Spleen (tissue), 11 donors: ENCODE measurements around the gene STXBP6. TPM values are rescaled to one million over a fixed set of nuclear protein-coding genes. Genes with fewer than 3 reads are reported as not detected.

ENCODE experiments used
- DNase-seq: peaks from one replicate; pipeline ENCODE4 v3.0.0-alpha.2; 2020
- H3K27ac ChIP-seq, 8 donors: fragments of 200-600 bp; sonication (generic) in 7 of 8; 1 replicate in 4 of 8; 2 replicates in 4 of 8; pipeline versions ENCODE4 v1.5.0 to v1.8.0; 2016 to 2021; ENCODE audit warnings: inconsistent platforms in 4 of 8, mild to moderate bottlenecking in 4 of 8, moderate library complexity in 1 of 8
- H3K27me3 ChIP-seq, 7 donors: fragments of 200-600 bp; sonication (generic) in 6 of 7; replicated peaks in 1 of 7; 1 replicate in 4 of 7; 2 replicates in 3 of 7; pipeline versions ENCODE4 v1.5.0 to v1.8.0; 2016 to 2021; ENCODE audit warnings: inconsistent platforms in 3 of 7, mild to moderate bottlenecking in 1 of 7
- H3K36me3 ChIP-seq, 6 donors: fragments of 200-600 bp; sonication (generic) in 5 of 6; 1 replicate in 4 of 6; 2 replicates in 2 of 6; pipeline versions ENCODE4 v1.5.0 to v1.8.0; 2016 to 2021; ENCODE audit warnings: inconsistent platforms in 2 of 6
- H3K4me1 ChIP-seq, 6 donors: fragments of 200-600 bp; sonication (generic) in 5 of 6; 1 replicate in 3 of 6; 2 replicates in 3 of 6; pipeline versions ENCODE4 v1.5.0 to v1.8.0; 2016 to 2021; ENCODE audit warnings: inconsistent platforms in 3 of 6
- H3K4me3 ChIP-seq, 8 donors: fragments of 200-600 bp; sonication (generic) in 7 of 8; 1 replicate in 4 of 8; 2 replicates in 4 of 8; pipeline versions ENCODE4 v1.5.0 to v1.8.0; 2016 to 2021; ENCODE audit warnings: inconsistent platforms in 4 of 8, mild to moderate bottlenecking in 4 of 8, moderate library complexity in 2 of 8
- H3K9me3 ChIP-seq, 8 donors: fragments of 200-600 bp; sonication (generic) in 7 of 8; 1 replicate in 4 of 8; 2 replicates in 4 of 8; pipeline versions ENCODE4 v1.5.0 to v1.8.0; 2016 to 2021; ENCODE audit warnings: inconsistent platforms in 4 of 8
- POLR2A ChIP-seq, 3 donors: fragments of 450-650 bp; IDR thresholded peaks; one replicate each; pipeline ENCODE4 v1.5.1; 2017; ENCODE audit warnings: antibody characterized with exemption in 3 of 3, mild to moderate bottlenecking in 1 of 3
- POLR2AphosphoS5 ChIP-seq, 3 donors: sonication (generic); formaldehyde crosslinking; IDR thresholded peaks; one replicate each; pipeline ENCODE4 v1.5.1; 2017; ENCODE audit warnings: antibody characterized with exemption in 3 of 3
- WGBS, 5 donors: extraction: QIAGEN DNeasy Blood & Tissue Kit in 3 of 5; methylation state at CpG; one replicate each; pipeline versions ENCODE4 v1.1.5 to v1.1.7; 2013 to 2018; 5-methylcytosine and 5-hydroxymethylcytosine counted together
- intact Hi-C: fragments of 100-400 bp; cut with DNase I; formaldehyde crosslinking; loops from one replicate; pipeline ENCODE4 v1.15.0; 2023; ENCODE audit warnings: low total_unique reads
- polyA plus RNA-seq, 3 donors: library from polyadenylated mRNA; stranded (reverse); fragments of 200-250 nt; gene quantifications; one replicate each; pipeline ENCODE4 v1.2.1, GENCODE V29; 2013
- total RNA-seq, 7 donors: library from RNA; depleted of rRNA in 3 of 7; stranded (reverse); fragments of >200 nt in 3 of 7; fragmentation: NEBNext Ultra II Directional in 4 of 7; extraction: Animal tissue kit (Norgen Biotek cat#: 25700) in 4 of 7; gene quantifications; one replicate each; pipeline versions ENCODE4 v1.1.0 to v1.2.1, GENCODE V29; 2016 to 2021
- TF ChIP-seq, protein P1 (sequence below), 11 experiments: fragments of 200-600 bp in 7 of 11; fragments of 450-650 bp in 4 of 11; sonication (generic) in 4 of 11; IDR thresholded peaks in 8 of 11; conservative IDR thresholded peaks in 3 of 11; 1 replicate in 7 of 11; 2 replicates in 4 of 11; pipeline versions ENCODE4 v1.4.0 to v1.8.0; 2016 to 2021; ENCODE audit warnings: antibody characterized with exemption in 11 of 11, inconsistent platforms in 4 of 11, mild to moderate bottlenecking in 1 of 11
- donor health status: healthy with polysubstance abuse.
- donor health status: DM: no; HTN: no; CAD: no; lungs with moderate emphysema.
- donor health status: DM: no; HTN: no; CAD: no.
- donor health status: Bipolar disorder and iron deficiency.
- donor health status: healthy.
- donor health status: DM: no; HTN: no; CAD: no.
- donor health status: DM: yes; HTN: yes; CAD: no.

Gene STXBP6
- total and polyA plus RNA-seq, 10 donors: 0.76 to 1.4 (median 0.87) TPM

DNA sequence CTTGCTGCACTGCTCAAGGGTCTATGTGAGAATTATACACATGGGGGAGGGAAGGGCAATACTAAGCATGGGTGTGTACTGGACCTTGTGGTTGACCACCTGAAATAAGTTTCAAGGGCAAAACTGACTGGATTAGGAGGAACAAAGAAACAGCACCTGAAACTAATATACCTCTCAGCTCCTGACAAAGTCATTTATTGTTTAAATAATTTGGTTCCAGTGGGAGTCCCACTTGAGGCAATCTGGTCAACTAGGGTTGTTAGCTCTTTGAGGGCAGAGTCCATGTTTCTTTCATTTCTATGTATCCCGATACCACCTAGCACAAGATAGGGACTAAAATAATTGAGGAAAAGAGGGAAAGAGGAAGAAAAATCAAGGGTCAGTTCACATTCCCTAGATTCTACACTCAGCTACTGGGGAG lies 45.5 kb downstream of the STXBP6 start:
- no peaks in the 10 kb centered on the region for H3K36me3 ChIP-seq
- no peaks in the 10 kb centered on the region for H3K4me1 ChIP-seq
- 93 to 100% (median 97%) methylated on average over 1 of the region's 1 CpG for WGBS, 5 donors
- no peak overlapping the region for H3K4me3 ChIP-seq
- no peak overlapping the region for H3K27ac ChIP-seq
- no peaks in the 10 kb centered on the region for H3K27me3 ChIP-seq
- no peak for TF ChIP-seq POLR2AphosphoS5 (IDR thresholded peaks at IDR 0.05)
- TF ChIP-seq POLR2A (IDR thresholded peaks at IDR 0.05): no peak
- TF ChIP-seq, protein P1, sequence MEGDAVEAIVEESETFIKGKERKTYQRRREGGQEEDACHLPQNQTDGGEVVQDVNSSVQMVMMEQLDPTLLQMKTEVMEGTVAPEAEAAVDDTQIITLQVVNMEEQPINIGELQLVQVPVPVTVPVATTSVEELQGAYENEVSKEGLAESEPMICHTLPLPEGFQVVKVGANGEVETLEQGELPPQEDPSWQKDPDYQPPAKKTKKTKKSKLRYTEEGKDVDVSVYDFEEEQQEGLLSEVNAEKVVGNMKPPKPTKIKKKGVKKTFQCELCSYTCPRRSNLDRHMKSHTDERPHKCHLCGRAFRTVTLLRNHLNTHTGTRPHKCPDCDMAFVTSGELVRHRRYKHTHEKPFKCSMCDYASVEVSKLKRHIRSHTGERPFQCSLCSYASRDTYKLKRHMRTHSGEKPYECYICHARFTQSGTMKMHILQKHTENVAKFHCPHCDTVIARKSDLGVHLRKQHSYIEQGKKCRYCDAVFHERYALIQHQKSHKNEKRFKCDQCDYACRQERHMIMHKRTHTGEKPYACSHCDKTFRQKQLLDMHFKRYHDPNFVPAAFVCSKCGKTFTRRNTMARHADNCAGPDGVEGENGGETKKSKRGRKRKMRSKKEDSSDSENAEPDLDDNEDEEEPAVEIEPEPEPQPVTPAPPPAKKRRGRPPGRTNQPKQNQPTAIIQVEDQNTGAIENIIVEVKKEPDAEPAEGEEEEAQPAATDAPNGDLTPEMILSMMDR (IDR thresholded peaks at IDR 0.05 in 8 of 11, conservative IDR thresholded peaks at IDR 0.05 in 3 of 11): no peak
- intact Hi-C loops: no loop called here
- no peaks in the 10 kb centered on the region for H3K9me3 ChIP-seq
- no peak for DNase-seq

DNA sequence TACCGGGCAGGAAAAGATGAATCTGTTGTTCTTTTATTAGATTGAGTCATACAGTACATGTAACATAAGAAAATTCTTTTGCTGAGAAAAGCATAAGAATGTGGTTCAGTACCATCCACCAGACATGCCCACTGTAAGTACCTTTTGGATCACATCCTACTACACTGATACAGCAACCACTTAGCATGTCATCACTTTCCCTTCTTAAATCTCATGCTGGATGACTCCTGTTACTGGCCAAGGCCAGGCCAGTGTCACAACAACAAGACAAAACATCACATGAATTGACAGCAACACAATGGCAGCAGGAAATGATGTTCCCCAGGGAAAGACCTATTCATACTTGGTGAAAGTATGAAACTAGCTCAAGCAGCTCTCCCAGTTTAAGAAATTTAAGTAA lies 46.4 kb downstream of the STXBP6 start:
- no peak overlapping the region for H3K27ac ChIP-seq
- no peaks in the 10 kb centered on the region for H3K4me1 ChIP-seq
- H3K4me3 ChIP-seq: no peak overlapping the region
- WGBS, 5 donors: 85 to 93% (median 89%) methylated on average over 1 of the region's 1 CpG
- H3K9me3 ChIP-seq: no peaks in the 10 kb centered on the region
- H3K36me3 ChIP-seq: no peaks in the 10 kb centered on the region
- no peak for DNase-seq
- TF ChIP-seq POLR2A (IDR thresholded peaks at IDR 0.05): no peak
- intact Hi-C loops: no loop called here
- H3K27me3 ChIP-seq: no peaks in the 10 kb centered on the region

DNA sequence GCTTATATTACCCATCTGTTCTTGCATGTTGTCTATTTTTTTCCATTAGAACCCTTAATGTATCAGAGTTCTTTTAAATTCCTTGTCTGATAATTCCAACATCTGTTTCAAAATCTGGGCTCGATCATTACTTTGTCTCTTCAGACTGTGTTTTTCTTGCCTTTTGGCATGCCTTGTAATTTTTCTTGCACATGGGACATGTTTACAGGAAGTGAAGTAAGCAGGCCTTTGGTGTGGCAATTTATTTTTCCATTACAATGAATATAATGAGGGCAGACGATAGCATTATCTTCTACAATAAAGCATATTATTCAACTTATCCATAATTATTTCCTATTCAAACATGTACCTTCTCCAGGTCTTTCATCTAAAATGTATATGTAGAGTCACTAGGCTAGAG lies 48.3 kb downstream of the STXBP6 start:
- Histone ChIP-seq H3K9me3 (no peaks in the 10 kb centered on the region), H3K27me3 (no peaks in the 10 kb centered on the region), H3K36me3 (no peaks in the 10 kb centered on the region), H3K4me1 (no peaks in the 10 kb centered on the region), H3K27ac (no peak overlapping the region), H3K4me3 (no peak overlapping the region)
- TF ChIP-seq POLR2AphosphoS5 (IDR thresholded peaks at IDR 0.05) (no peak), POLR2A (IDR thresholded peaks at IDR 0.05) (no peak)
- TF ChIP-seq, protein P1 (IDR thresholded peaks at IDR 0.05 in 8 of 11, conservative IDR thresholded peaks at IDR 0.05 in 3 of 11): no peak
- DNase-seq: no peak
- intact Hi-C loops: no loop called here
- 60 to 78% (median 67%) methylated on average over 2 of the region's 2 CpGs for WGBS, 5 donors

DNA sequence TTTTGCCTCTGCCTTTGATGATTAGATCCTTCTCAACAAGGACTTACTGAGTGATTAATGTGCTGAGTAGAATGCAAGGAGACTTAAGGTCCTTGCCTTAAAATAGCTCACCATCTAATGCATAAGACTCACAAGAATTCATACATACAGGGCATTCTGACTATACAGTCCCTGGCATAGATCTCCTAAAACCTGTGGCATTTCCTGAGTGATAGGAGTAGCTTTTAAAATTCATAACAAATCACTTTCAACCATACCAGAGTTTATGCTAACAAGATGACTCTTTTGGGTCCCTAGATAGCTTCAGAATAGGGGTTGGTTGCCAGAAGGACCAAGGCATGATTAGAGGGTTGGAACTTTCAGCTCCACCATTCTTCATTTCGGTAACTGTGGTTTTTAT lies 48.8 kb downstream of the STXBP6 start:
- no peak overlapping the region for H3K27ac ChIP-seq
- intact Hi-C loops: no loop called here
- H3K4me1 ChIP-seq: no peaks in the 10 kb centered on the region
- TF ChIP-seq POLR2A (IDR thresholded peaks at IDR 0.05) (no peak), POLR2AphosphoS5 (IDR thresholded peaks at IDR 0.05) (no peak)
- TF ChIP-seq, protein P1 (IDR thresholded peaks at IDR 0.05 in 8 of 11, conservative IDR thresholded peaks at IDR 0.05 in 3 of 11): no peak
- no peaks in the 10 kb centered on the region for H3K27me3 ChIP-seq
- no peak overlapping the region for H3K4me3 ChIP-seq
- DNase-seq: no peak
- WGBS, 5 donors: 86 to 98% (median 93%) methylated on average over 1 of the region's 1 CpG
- no peaks in the 10 kb centered on the region for H3K36me3 ChIP-seq
- no peaks in the 10 kb centered on the region for H3K9me3 ChIP-seq

DNA sequence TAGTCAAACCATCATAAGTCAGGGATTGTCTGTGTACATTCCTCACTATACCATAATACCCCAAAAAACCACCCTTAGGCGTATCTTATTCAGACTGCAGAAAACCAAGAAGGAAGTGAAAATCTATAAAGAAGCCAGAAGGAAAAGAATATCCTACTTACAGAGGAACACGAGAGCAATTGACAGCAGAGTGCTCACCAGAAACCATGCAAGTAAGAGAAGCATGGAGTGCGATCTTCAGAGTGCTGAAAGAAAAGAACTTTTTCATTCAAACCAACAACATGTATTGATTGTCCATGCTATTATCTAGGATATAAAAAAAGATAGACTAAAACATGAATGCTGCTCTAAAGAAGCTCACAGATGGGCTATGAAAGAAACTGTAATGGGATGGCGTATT lies 50.8 kb downstream of the STXBP6 start:
- Histone ChIP-seq H3K9me3 (no peaks in the 10 kb centered on the region), H3K27me3 (no peaks in the 10 kb centered on the region), H3K4me1 (no peaks in the 10 kb centered on the region), H3K27ac (no peak overlapping the region), H3K36me3 (no peaks in the 10 kb centered on the region), H3K4me3 (no peak overlapping the region)
- no peak for TF ChIP-seq POLR2A (IDR thresholded peaks at IDR 0.05)
- TF ChIP-seq POLR2AphosphoS5 (IDR thresholded peaks at IDR 0.05): no peak
- TF ChIP-seq, protein P1 (IDR thresholded peaks at IDR 0.05 in 8 of 11, conservative IDR thresholded peaks at IDR 0.05 in 3 of 11): no peak
- DNase-seq: no peak
- intact Hi-C loops: no loop called here
- WGBS, 5 donors: 83 to 90% (median 86%) methylated on average over 4 of the region's 4 CpGs
